ENCODE data around the gene SBF1.

SBF1 gene

GRCh38 chr22:50446708-50447575 is 27.9 kb downstream of the SBF1 start:
- in situ Hi-C loops (cut with MboI; ENCODE audit: low sequenced_read_pairs) = no loop called here

- in situ Hi-C loops (cut with MboI; ENCODE audit: low sequenced_read_pairs) = no loop called here
Observed at GRCh38 chr22:50445880-50446707, 28.7 kb downstream of the SBF1 start.

- in situ Hi-C loops (cut with MboI; ENCODE audit: low sequenced_read_pairs) = no loop called here
Observed at GRCh38 chr22:50445071-50445879, 29.6 kb downstream of the SBF1 start.

- in situ Hi-C loops (cut with MboI; ENCODE audit: low sequenced_read_pairs) = no loop called here
Observed at GRCh38 chr22:50444663-50445062, 30.2 kb downstream of the SBF1 start.

GRCh38 chr22:50443801-50444625 is 30.8 kb downstream of the SBF1 start:
- in situ Hi-C loops (cut with MboI; ENCODE audit: low sequenced_read_pairs) = no loop called here

GRCh38 chr22:50443197-50443596 is 31.6 kb downstream of the SBF1 start:
- in situ Hi-C loops (cut with MboI; ENCODE audit: low sequenced_read_pairs) = no loop called here

- in situ Hi-C loops (cut with MboI; ENCODE audit: low sequenced_read_pairs) = no loop called here
Observed at GRCh38 chr22:50441428-50441993, 33.3 kb downstream of the SBF1 start.

- in situ Hi-C loops (cut with MboI; ENCODE audit: low sequenced_read_pairs) = no loop called here
Observed at GRCh38 chr22:50440544-50441249, 34.1 kb downstream of the SBF1 start.

- in situ Hi-C loops (cut with MboI; ENCODE audit: low sequenced_read_pairs) = no loop called here
Observed at GRCh38 chr22:50439871-50440331, 34.9 kb downstream of the SBF1 start.

GRCh38 chr22:50439314-50439870 is 35.4 kb downstream of the SBF1 start:
- in situ Hi-C loops (cut with MboI; ENCODE audit: low sequenced_read_pairs) = no loop called here

GRCh38 chr22:50438305-50439275 is 36.2 kb downstream of the SBF1 start:
- in situ Hi-C loops (cut with MboI; ENCODE audit: low sequenced_read_pairs) = no loop called here

- in situ Hi-C loops (cut with MboI; ENCODE audit: low sequenced_read_pairs) = no loop called here
Observed at GRCh38 chr22:50437511-50438304, 37.1 kb downstream of the SBF1 start.

GRCh38 chr22:50436841-50437341 is 37.9 kb downstream of the SBF1 start:
- in situ Hi-C loops (cut with MboI; ENCODE audit: low sequenced_read_pairs) = no loop called here

- in situ Hi-C loops (cut with MboI; ENCODE audit: low sequenced_read_pairs) = no loop called here
Observed at GRCh38 chr22:50436015-50436830, 38.6 kb downstream of the SBF1 start.

GRCh38 chr22:50435291-50436014 is 39.4 kb downstream of the SBF1 start:
- in situ Hi-C loops (cut with MboI; ENCODE audit: low sequenced_read_pairs) = no loop called here
